ENCODE measurements around the gene PLCXD1.
"Not testable (repeated sequence)": the region's sequence is repeated elsewhere in the genome, so short reads cannot be mapped to it uniquely, and the experiment has no call there.

The PLCXD1 gene

GRCh38 chrX:264006-264405 lies 17.2 kb upstream of the PLCXD1 start:
- not testable (repeated sequence) for DNase-seq

- no peak for DNase-seq
Measured at GRCh38 chrX:264634-265455, 16.3 kb upstream of the PLCXD1 start.

GRCh38 chrX:265502-265901 lies 15.7 kb upstream of the PLCXD1 start:
- no peak for DNase-seq

- DNase-seq, result no peak
Measured at GRCh38 chrX:267771-268261, 13.4 kb upstream of the PLCXD1 start.

- DNase-seq, result no peak
Measured at GRCh38 chrX:270848-271367, 10.3 kb upstream of the PLCXD1 start.

- DNase-seq, result no peak
Measured at GRCh38 chrX:274904-275475, 6.2 kb upstream of the PLCXD1 start.

GRCh38 chrX:275476-275966 lies 5.7 kb upstream of the PLCXD1 start:
- no peak for DNase-seq

GRCh38 chrX:275967-276580 lies 5.1 kb upstream of the PLCXD1 start:
- no peak for DNase-seq

GRCh38 chrX:276581-277201 lies 4.5 kb upstream of the PLCXD1 start:
- DNase-seq, result no peak

GRCh38 chrX:279757-280604 lies 1.2 kb upstream of the PLCXD1 start:
- DNase-seq, result not testable (repeated sequence)

- not testable (repeated sequence) for DNase-seq
Measured at GRCh38 chrX:280722-281121, 459 bp upstream of the PLCXD1 start.

GRCh38 chrX:282000-282681 lies 960 bp downstream of the PLCXD1 start:
- not testable (repeated sequence) for DNase-seq

GRCh38 chrX:283115-283845 lies 2.1 kb downstream of the PLCXD1 start:
- DNase-seq, result no peak

- no peak for DNase-seq
Measured at GRCh38 chrX:285076-285677, 4.0 kb downstream of the PLCXD1 start.

- DNase-seq, result no peak
Measured at GRCh38 chrX:287670-288069, 6.5 kb downstream of the PLCXD1 start.

GRCh38 chrX:288561-288991 lies 7.4 kb downstream of the PLCXD1 start:
- DNase-seq, result no peak

- no peak for DNase-seq
Measured at GRCh38 chrX:290476-291166, 9.4 kb downstream of the PLCXD1 start.

GRCh38 chrX:291411-291901 lies 10.3 kb downstream of the PLCXD1 start:
- DNase-seq, result no peak
